Adrenal gland (tissue), 5 donors: ENCODE results near the gene NRXN3.

Source experiments
- POLR2A ChIP-seq, 2 donors: fragments of 450-650 bp; IDR thresholded peaks; one replicate each; pipeline ENCODE4 v1.6.1; 2017; ENCODE audit warnings: antibody characterized with exemption in 2 of 2, mild to moderate bottlenecking in 2 of 2, moderate library complexity in 1 of 2
- TF ChIP-seq, protein P1 (sequence below), 6 experiments: fragments of 450-650 bp in 4 of 6; fragments of 200-600 bp in 2 of 6; sonication (generic) in 1 of 6; IDR thresholded peaks; 1 replicate in 5 of 6; 2 replicates in 1 of 6; pipeline versions ENCODE4 v1.5.1 to v1.8.0; 2016 to 2021; ENCODE audit warnings: antibody characterized with exemption in 6 of 6, mild to moderate bottlenecking in 2 of 6, moderate library complexity in 1 of 6
- donor health status: DM: no; HTN: no; CAD: no.

DNA sequence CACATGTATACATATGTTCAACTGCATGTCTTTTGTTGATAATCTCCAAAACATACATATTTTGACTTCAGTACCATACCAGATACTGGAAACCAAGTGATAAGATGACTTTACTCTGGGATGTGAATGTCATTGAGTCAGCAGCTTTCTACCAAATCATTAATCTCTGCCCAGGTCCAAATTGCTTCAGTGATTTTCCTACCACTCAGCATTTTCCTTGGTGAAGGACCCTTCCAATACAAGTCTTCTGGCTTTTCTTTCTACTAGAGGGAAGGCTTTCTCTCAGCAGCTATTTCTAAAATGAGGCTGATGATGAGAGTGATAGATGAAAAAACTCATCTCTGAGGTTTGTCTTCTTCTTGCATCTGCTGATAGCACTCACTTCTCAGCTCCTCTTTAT lies 1008.5 kb downstream of the NRXN3 start:
- TF ChIP-seq, protein P1, sequence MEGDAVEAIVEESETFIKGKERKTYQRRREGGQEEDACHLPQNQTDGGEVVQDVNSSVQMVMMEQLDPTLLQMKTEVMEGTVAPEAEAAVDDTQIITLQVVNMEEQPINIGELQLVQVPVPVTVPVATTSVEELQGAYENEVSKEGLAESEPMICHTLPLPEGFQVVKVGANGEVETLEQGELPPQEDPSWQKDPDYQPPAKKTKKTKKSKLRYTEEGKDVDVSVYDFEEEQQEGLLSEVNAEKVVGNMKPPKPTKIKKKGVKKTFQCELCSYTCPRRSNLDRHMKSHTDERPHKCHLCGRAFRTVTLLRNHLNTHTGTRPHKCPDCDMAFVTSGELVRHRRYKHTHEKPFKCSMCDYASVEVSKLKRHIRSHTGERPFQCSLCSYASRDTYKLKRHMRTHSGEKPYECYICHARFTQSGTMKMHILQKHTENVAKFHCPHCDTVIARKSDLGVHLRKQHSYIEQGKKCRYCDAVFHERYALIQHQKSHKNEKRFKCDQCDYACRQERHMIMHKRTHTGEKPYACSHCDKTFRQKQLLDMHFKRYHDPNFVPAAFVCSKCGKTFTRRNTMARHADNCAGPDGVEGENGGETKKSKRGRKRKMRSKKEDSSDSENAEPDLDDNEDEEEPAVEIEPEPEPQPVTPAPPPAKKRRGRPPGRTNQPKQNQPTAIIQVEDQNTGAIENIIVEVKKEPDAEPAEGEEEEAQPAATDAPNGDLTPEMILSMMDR (IDR thresholded peaks at IDR 0.05): no peak
- TF ChIP-seq POLR2A (IDR thresholded peaks at IDR 0.05): no peak
